Measurements from ENCODE around the gene PRMT7.

DNA sequence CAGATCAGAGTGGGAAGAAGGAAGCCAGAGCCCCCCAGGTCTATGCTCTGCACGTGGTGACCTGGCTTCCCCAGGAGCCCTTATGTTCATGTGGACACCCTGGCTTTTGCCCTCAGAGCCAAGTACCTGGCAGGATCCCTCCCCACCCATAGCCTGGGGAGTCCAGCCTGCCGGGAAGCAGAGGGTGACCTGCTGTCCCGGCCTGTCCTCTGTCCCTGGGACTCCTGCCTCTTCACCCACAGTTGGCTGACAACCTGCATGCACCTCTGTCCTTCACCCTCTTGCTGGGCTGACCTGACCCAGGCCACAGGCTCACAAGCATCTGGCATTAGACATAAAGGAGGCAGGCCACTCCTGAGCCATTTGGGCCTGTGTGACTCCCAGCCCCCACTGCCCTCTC is 77.3 kb downstream of the PRMT7 start:
- TF ChIP-seq CTCF (conservative IDR thresholded peaks at IDR 0.05; ENCODE audit: low read length) (no peak), EZH2phosphoT487 (IDR thresholded peaks at IDR 0.05; ENCODE audit: borderline replicate concordance, low read depth, low read length) (no peak)

Measured in OCI-LY7 (cell line).